GM12892 (cell line): Measurements from ENCODE around the gene ENTPD7.

ENCODE experiments used
- POLR2A ChIP-seq: IDR thresholded peaks from 2 replicates; pipeline ENCODE4 v1.6.1; 2011; ENCODE audit warnings: low read depth, low read length, control low read depth
- POLR2AphosphoS5 ChIP-seq: IDR thresholded peaks from 2 replicates; pipeline ENCODE4 v1.6.1; 2011; ENCODE audit warnings: low read depth, low read length, control low read depth
- TAF1 ChIP-seq: IDR thresholded peaks from 2 replicates; pipeline ENCODE4 v1.6.1; 2011; ENCODE audit warnings: low read depth, mild to moderate bottlenecking, control low read depth, low read length, borderline replicate concordance

DNA sequence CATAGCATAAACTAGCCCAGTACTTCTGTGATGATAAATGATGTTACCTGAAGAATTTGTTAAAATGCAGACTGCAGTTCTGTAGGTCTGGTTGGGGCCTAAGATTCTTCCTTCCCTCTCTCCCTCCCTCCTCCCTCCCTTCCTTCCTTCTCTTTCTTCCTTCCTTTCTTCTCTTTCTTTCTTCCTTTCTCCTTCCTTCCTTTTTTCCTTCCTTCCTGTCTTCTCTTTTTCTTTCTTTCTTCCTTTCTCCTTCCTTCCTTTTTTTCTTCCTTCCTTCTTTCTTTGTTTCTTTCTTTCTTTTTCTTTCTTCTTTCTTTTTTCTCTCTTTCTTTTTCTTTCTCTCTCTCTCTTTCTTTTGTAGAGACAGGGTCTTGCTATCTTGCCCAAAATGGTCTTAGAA, 35.4 kb upstream of the ENTPD7 start:
- TF ChIP-seq POLR2A = no peak
- no peak for TF ChIP-seq POLR2AphosphoS5
- no peak for TF ChIP-seq TAF1
